ENCODE data around the gene MAPK13. TPM values are rescaled to one million over a fixed set of nuclear protein-coding genes. Genes with fewer than 3 reads are reported as not detected.

MAPK13 gene
- polyA plus RNA-seq, 3 donors: 10.6 to 35.1 (median 12.1) TPM

DNA sequence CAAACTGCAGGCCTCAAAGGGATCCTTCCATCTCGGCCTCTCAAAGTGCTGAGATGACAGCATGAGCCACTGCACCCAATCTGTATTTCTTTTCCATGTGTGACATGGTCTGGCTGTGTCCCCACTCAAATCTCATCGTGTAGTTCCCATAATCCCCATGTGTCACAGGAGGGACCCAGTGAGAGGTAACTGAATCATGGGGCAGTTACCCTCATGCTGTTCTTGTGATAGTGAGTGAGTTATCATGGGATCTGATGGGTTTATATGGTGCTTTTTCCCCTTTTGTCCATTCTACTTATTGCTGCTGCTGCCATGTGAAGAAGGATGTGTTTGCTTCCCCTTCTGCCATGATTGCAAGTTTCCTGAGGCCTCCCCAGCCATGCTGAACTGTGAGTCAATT lies 55.9 kb downstream of the MAPK13 start:
- WGBS, 3 donors: 91 to 98% (median 96%) methylated on average over 2 of the region's 2 CpGs
- no peak overlapping the region for H3K27ac ChIP-seq (ENCODE audit: low read depth, low read length)

DNA sequence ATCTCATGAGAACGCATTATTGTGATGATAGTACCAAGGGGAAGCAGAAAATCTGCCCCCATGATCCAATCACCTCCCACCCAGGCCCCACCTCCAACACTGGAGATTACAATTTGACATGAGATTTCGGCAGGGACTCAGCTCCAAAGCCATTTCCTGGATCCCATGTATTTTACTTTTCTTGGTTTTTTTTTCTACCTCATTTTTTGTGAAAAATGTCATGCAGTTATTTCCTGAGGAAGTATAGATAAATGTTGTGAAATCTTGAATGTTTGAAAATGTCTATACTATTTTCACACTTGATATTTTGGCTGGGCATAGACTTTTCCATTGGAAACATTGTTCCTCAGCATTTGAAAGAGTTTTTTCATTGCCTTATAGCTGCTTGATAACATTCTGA lies 57.1 kb downstream of the MAPK13 start:
- H3K27ac ChIP-seq (ENCODE audit: low read depth, low read length): no peak overlapping the region
- 52 to 91% (median 75%) methylated on average over 2 of the region's 2 CpGs for WGBS, 3 donors

Other genes with a start within 250 kb of the MAPK13 start
- gene SRPK1, start 209.4 kb upstream of the MAPK13 start, polyA plus RNA-seq: 10 to 100 TPM in 2 of 3 donors, 1 to 10 TPM in 1; 9.0 to 11.4 (median 11.0) TPM
- under 1 TPM in 2 of 3 donors, not detected in 1; 0.05 to 0.43 TPM for gene SLC26A8, start 105.9 kb upstream of the MAPK13 start, polyA plus RNA-seq
- gene MAPK14, start 102.7 kb upstream of the MAPK13 start, polyA plus RNA-seq: 10 to 100 TPM; 12.6 to 32.2 (median 31.1) TPM
- 10 to 100 TPM; 11.5 to 19.2 (median 13.8) TPM for gene BRPF3, start 66.2 kb downstream of the MAPK13 start, polyA plus RNA-seq
- under 1 TPM; 0.02 to 0.22 (median 0.15) TPM for gene PNPLA1, start 139.5 kb downstream of the MAPK13 start, polyA plus RNA-seq
- under 1 TPM in 2 of 3 donors, not detected in 1; 0.07 to 0.51 TPM for gene BNIP5, start 206.4 kb downstream of the MAPK13 start, polyA plus RNA-seq